GM19025 (cell line): ENCODE measurements around the gene ANXA6.
"Not testable (repeated sequence)": the region's sequence is repeated elsewhere in the genome, so short reads cannot be mapped to it uniquely, and the experiment has no call there.

ENCODE experiments used
- ATAC-seq: cut with Tn5 transposase; IDR thresholded peaks from one replicate; pipeline ENCODE4 v1.9.1; 2021; ENCODE audit warnings: mild to moderate bottlenecking, low read depth, moderate library complexity; ENCODE audit not compliant: unreplicated experiment

The ANXA6 gene

GRCh38 chr5:151181818-151182523 is 24.4 kb upstream of the ANXA6 start:
- ATAC-seq: no peak

- ATAC-seq: no peak
These were observed 22.7 kb upstream of the ANXA6 start for GRCh38 chr5:151180291-151180690.

- no peak for ATAC-seq
These were observed 21.9 kb upstream of the ANXA6 start for GRCh38 chr5:151179489-151179840.

- ATAC-seq: no peak
These were observed 21.4 kb upstream of the ANXA6 start for GRCh38 chr5:151178777-151179488.

GRCh38 chr5:151178372-151178771 is 20.8 kb upstream of the ANXA6 start:
- no peak for ATAC-seq

- not testable (repeated sequence) for ATAC-seq
These were observed 18.7 kb upstream of the ANXA6 start for GRCh38 chr5:151176268-151176667.

GRCh38 chr5:151174612-151175101 is 17.1 kb upstream of the ANXA6 start:
- ATAC-seq: no peak

- no peak for ATAC-seq
These were observed 16.4 kb upstream of the ANXA6 start for GRCh38 chr5:151173711-151174611.

GRCh38 chr5:151171529-151171928 is 13.9 kb upstream of the ANXA6 start:
- ATAC-seq: no peak

- ATAC-seq: no peak
These were observed 11.2 kb upstream of the ANXA6 start for GRCh38 chr5:151168602-151169344.

- ATAC-seq: no peak
These were observed 9.4 kb upstream of the ANXA6 start for GRCh38 chr5:151167022-151167421.

GRCh38 chr5:151164687-151165392 is 7.3 kb upstream of the ANXA6 start:
- peak; percentile 75 for ATAC-seq

GRCh38 chr5:151162776-151163175 is 5.2 kb upstream of the ANXA6 start:
- no peak for ATAC-seq

GRCh38 chr5:151159649-151160373 is 2.2 kb upstream of the ANXA6 start:
- ATAC-seq: no peak

- ATAC-seq: no peak
These were observed 695 bp upstream of the ANXA6 start for GRCh38 chr5:151158287-151158661.

- ATAC-seq: no peak
These were observed 815 bp downstream of the ANXA6 start for GRCh38 chr5:151156507-151157420.

- ATAC-seq: no peak
These were observed 1.6 kb downstream of the ANXA6 start for GRCh38 chr5:151155775-151156506.
